Smooth muscle cell (in vitro differentiated cells): Measurements from ENCODE around the gene MMP25. TPM values are rescaled to one million over a fixed set of nuclear protein-coding genes. Genes with fewer than 3 reads are reported as not detected.

Experiments
- DNase-seq: peaks from one replicate; lab custom pipeline; 2025; ENCODE audit not compliant: unreplicated experiment; lab: John Stamatoyannopoulos, UW
- H2AFZ ChIP-seq: fragments of 200-600 bp; sonication (generic); 2 replicates; pipeline ENCODE4 v1.6.0; 2016; ENCODE audit warnings: antibody characterized with exemption, low read depth, mild to moderate bottlenecking
- H3F3A ChIP-seq: fragments of 200-600 bp; sonication (generic); 2 replicates; pipeline ENCODE4 v1.6.0; 2017; ENCODE audit warnings: antibody characterized with exemption, low read depth
- H3K27ac ChIP-seq: fragments of 200-600 bp; sonication (generic); 2 replicates; pipeline ENCODE4 v1.5.1; 2016; ENCODE audit warnings: low read depth, mild to moderate bottlenecking
- H3K27me3 ChIP-seq: fragments of 200-600 bp; sonication (generic); 2 replicates; pipeline ENCODE4 v1.6.1; 2016; ENCODE audit warnings: low read depth, mild to moderate bottlenecking
- H3K36me3 ChIP-seq: fragments of 200-600 bp; sonication (generic); 2 replicates; pipeline ENCODE4 v1.5.1; 2016; ENCODE audit warnings: low read depth
- H3K4me1 ChIP-seq: fragments of 200-600 bp; sonication (generic); 2 replicates; pipeline ENCODE4 v1.5.1; 2016; ENCODE audit warnings: low read depth
- H3K4me2 ChIP-seq: fragments of 200-600 bp; sonication (generic); 2 replicates; pipeline ENCODE4 v1.6.0; 2016; ENCODE audit warnings: mild to moderate bottlenecking
- H3K4me3 ChIP-seq: fragments of 200-600 bp; sonication (generic); 2 replicates; pipeline ENCODE4 v1.5.1; 2016; ENCODE audit warnings: mild to moderate bottlenecking
- H3K79me2 ChIP-seq: fragments of 200-600 bp; sonication (generic); 2 replicates; pipeline ENCODE4 v1.6.0; 2016; ENCODE audit warnings: low read depth, mild to moderate bottlenecking
- H3K9ac ChIP-seq: fragments of 200-600 bp; sonication (generic); 2 replicates; pipeline ENCODE4 v1.6.0; 2016; ENCODE audit warnings: low read depth
- H3K9me3 ChIP-seq: fragments of 200-600 bp; sonication (generic); replicated peaks from 2 replicates; pipeline ENCODE4 v1.5.1; 2016; ENCODE audit warnings: low read depth
- H4K20me1 ChIP-seq: fragments of 200-600 bp; sonication (generic); 2 replicates; pipeline ENCODE4 v1.6.0; 2016; ENCODE audit warnings: low read depth
- CTCF ChIP-seq: fragments of 200-600 bp; sonication (generic); IDR thresholded peaks from 2 replicates; pipeline ENCODE4 v1.5.1; 2017; ENCODE audit warnings: borderline replicate concordance, mild to moderate bottlenecking, antibody characterized with exemption; ENCODE audit not compliant: insufficient read depth, poor library complexity, severe bottlenecking
- WGBS: methylation state at CpG from one replicate; pipeline ENCODE4 v1.1.7; 2016; ENCODE audit warnings: low lambda C conversion rate; 5-methylcytosine and 5-hydroxymethylcytosine counted together
- polyA plus RNA-seq: library from polyadenylated mRNA; unstranded; fragments of >200 nt; fragmentation: Nextera tagmentation; extraction: Ambion mirVana; gene quantifications from 2 replicates; pipeline ENCODE4 v1.2.1, GENCODE V29; 2016
- total RNA-seq: library from RNA; depleted of rRNA; stranded (reverse); fragments of >200 nt; gene quantifications from 2 replicates; pipeline ENCODE4 v1.2.3, GENCODE V29; 2014

MMP25 gene
- total and polyA plus RNA-seq, 2 experiments from 2014 or later: 0.90 to 1.3 TPM

DNA sequence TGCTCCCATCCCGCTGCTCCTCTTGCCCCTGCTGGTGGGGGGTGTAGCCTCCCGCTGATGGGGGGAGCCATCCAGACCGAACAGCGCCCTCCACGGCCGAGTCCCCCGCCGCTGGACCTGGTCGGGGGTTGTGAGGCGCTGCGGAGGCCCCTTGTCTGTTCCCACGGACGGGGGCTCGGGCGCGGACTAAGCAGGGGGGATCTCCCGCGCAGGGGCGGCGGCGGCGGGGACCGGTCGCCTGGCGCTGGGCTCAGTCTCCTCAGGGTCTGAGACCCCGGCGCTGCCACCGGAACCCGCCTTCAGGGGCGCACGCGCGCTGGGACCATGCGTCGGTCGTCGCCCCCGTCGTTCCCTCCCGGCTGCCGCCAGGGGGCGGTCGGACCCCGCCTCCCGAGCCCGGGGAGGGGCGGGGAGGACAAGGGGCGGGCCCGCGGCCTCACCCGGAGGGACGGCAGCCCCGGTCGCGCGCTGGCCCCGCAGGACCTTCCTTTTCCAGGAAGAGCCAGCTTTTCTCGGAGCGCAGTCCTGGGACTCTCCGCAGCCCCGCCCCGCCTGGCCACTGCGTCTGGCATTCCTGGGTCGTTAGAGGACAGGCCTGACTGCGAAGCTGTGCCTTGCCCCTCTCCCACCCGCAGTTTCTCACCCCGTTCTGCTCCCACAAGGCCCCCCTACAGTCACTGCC, 12.8 kb downstream of the MMP25 start:
- peaks cover 7% of the 10 kb centered on the region for H3K4me1 ChIP-seq
- WGBS: 1% methylated on average over 39 of the region's 67 CpGs
- peak overlapping the region; percentile 99 for H3K4me3 ChIP-seq
- no peaks in the 10 kb centered on the region for H3K9me3 ChIP-seq
- no peaks in the 10 kb centered on the region for H3K79me2 ChIP-seq
- peaks cover 12% of the 10 kb centered on the region for H3F3A ChIP-seq
- TF ChIP-seq CTCF: peak; percentile 86
- H3K36me3 ChIP-seq: no peaks in the 10 kb centered on the region
- DNase-seq: peak; percentile 86
- H3K27ac ChIP-seq: peak overlapping the region; percentile 70
- H3K4me2 ChIP-seq: peak overlapping the region; percentile 99
- H4K20me1 ChIP-seq: peaks cover 9% of the 10 kb centered on the region
- peak overlapping the region; percentile 84 for H3K9ac ChIP-seq
- H2AFZ ChIP-seq: peak overlapping the region; percentile 97
- no peaks in the 10 kb centered on the region for H3K27me3 ChIP-seq

DNA sequence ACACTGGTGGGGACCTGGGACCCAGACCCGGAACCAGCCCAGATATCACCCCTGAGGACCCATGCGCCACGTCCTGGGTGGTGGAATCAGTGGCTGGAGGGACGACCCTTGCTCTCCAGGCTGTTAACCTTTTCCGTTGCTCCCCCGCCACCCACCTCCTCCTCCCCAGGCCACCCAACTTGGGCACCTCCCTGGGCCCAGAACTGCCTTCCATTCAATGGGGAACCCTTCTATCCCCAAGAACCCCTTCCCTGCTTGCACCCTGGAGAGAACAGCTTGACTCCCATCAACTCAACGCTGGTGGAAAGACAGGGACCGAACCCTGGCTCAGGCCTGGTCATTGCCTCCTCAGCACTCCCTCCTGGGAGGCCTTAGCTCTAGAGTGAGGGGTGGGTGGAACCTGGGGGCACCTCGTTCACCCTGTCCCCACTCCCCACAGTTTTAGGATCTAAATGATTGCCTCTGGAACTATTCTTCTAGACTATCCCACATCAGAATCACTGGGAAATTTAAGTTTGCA, 13.4 kb downstream of the MMP25 start:
- Histone ChIP-seq H3K4me2 (peak overlapping the region; percentile 99), H3K9me3 (no peaks in the 10 kb centered on the region), H3K27me3 (no peaks in the 10 kb centered on the region), H3K79me2 (no peaks in the 10 kb centered on the region), H2AFZ (no peak overlapping the region), H3K4me1 (peaks cover 7% of the 10 kb centered on the region), H3F3A (peaks cover 12% of the 10 kb centered on the region), H3K36me3 (no peaks in the 10 kb centered on the region), H3K4me3 (peak overlapping the region; percentile 99), H3K9ac (peak overlapping the region; percentile 44), H4K20me1 (peaks cover 9% of the 10 kb centered on the region), H3K27ac (peak overlapping the region; percentile 70)
- 60% methylated on average over 9 of the region's 9 CpGs for WGBS
- no peak for DNase-seq
- TF ChIP-seq CTCF: no peak

- Histone ChIP-seq H3K4me2 (no peak overlapping the region), H4K20me1 (peaks cover 9% of the 10 kb centered on the region), H3F3A (peaks cover 12% of the 10 kb centered on the region), H2AFZ (no peak overlapping the region), H3K36me3 (no peaks in the 10 kb centered on the region), H3K9me3 (no peaks in the 10 kb centered on the region), H3K9ac (no peak overlapping the region), H3K4me3 (no peak overlapping the region), H3K27ac (peak overlapping the region; percentile 70), H3K4me1 (peaks cover 7% of the 10 kb centered on the region), H3K27me3 (no peaks in the 10 kb centered on the region), H3K79me2 (no peaks in the 10 kb centered on the region)
- DNase-seq: no peak
- 58% methylated on average over 14 of the region's 14 CpGs for WGBS
- no peak for TF ChIP-seq CTCF
These were observed 14.2 kb downstream of the MMP25 start for GRCh38 chr16:3060339-3061127.
